ENCODE data around the gene BLM.

DNA sequence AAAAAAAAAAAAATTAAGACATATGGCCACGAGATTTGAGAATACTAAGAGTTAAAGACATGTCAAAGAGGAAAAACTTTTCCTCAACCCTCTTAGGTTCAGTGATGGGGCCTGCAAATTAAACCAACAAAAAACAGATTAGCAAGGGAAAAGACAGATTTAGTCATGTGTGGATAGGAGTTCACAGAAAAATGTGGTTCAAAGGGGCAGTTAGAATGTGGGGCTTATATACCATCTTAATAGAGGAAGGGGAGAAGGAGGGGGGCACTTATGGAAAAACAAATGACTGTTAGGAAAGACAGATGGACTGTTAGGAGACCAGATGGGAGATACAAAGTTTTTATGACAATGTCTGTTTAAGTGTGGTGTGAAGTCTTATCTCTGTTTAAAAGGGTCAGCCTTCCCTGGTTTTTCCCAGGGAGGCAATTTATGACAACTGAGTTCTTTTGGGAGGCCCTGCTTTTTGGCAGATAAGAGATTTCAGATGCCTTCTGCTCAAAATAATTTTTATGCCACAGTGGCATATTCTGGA, 82.6 kb downstream of the BLM start:
- TF ChIP-seq ZNF589 (CRISPR knock-in tag; conservative IDR thresholded peaks at IDR 0.05) (no peak), MYC (CRISPR knock-in tag; IDR thresholded peaks at IDR 0.05; ENCODE audit: borderline replicate concordance) (no peak), ZBTB21 (CRISPR knock-in tag; IDR thresholded peaks at IDR 0.05) (no peak)
- TF ChIP-seq, protein P1, sequence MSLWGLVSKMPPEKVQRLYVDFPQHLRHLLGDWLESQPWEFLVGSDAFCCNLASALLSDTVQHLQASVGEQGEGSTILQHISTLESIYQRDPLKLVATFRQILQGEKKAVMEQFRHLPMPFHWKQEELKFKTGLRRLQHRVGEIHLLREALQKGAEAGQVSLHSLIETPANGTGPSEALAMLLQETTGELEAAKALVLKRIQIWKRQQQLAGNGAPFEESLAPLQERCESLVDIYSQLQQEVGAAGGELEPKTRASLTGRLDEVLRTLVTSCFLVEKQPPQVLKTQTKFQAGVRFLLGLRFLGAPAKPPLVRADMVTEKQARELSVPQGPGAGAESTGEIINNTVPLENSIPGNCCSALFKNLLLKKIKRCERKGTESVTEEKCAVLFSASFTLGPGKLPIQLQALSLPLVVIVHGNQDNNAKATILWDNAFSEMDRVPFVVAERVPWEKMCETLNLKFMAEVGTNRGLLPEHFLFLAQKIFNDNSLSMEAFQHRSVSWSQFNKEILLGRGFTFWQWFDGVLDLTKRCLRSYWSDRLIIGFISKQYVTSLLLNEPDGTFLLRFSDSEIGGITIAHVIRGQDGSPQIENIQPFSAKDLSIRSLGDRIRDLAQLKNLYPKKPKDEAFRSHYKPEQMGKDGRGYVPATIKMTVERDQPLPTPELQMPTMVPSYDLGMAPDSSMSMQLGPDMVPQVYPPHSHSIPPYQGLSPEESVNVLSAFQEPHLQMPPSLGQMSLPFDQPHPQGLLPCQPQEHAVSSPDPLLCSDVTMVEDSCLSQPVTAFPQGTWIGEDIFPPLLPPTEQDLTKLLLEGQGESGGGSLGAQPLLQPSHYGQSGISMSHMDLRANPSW (CRISPR knock-in tag; IDR thresholded peaks at IDR 0.05; ENCODE audit: borderline replicate concordance), result no peak
- TF ChIP-seq, protein P2, sequence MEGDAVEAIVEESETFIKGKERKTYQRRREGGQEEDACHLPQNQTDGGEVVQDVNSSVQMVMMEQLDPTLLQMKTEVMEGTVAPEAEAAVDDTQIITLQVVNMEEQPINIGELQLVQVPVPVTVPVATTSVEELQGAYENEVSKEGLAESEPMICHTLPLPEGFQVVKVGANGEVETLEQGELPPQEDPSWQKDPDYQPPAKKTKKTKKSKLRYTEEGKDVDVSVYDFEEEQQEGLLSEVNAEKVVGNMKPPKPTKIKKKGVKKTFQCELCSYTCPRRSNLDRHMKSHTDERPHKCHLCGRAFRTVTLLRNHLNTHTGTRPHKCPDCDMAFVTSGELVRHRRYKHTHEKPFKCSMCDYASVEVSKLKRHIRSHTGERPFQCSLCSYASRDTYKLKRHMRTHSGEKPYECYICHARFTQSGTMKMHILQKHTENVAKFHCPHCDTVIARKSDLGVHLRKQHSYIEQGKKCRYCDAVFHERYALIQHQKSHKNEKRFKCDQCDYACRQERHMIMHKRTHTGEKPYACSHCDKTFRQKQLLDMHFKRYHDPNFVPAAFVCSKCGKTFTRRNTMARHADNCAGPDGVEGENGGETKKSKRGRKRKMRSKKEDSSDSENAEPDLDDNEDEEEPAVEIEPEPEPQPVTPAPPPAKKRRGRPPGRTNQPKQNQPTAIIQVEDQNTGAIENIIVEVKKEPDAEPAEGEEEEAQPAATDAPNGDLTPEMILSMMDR (CRISPR knock-in tag; IDR thresholded peaks at IDR 0.05), result no peak

All from HepG2 (cell line).